Smooth muscle cell (in vitro differentiated cells): ENCODE results near the gene PRR5L. TPM values are rescaled to one million over a fixed set of nuclear protein-coding genes. Genes with fewer than 3 reads are reported as not detected.

Experiments
- DNase-seq: peaks from one replicate; lab custom pipeline; 2025; ENCODE audit not compliant: unreplicated experiment; lab: John Stamatoyannopoulos, UW
- H2AFZ ChIP-seq: fragments of 200-600 bp; sonication (generic); 2 replicates; pipeline ENCODE4 v1.6.0; 2016; ENCODE audit warnings: antibody characterized with exemption, low read depth, mild to moderate bottlenecking
- H3F3A ChIP-seq: fragments of 200-600 bp; sonication (generic); 2 replicates; pipeline ENCODE4 v1.6.0; 2017; ENCODE audit warnings: antibody characterized with exemption, low read depth
- H3K27ac ChIP-seq: fragments of 200-600 bp; sonication (generic); 2 replicates; pipeline ENCODE4 v1.5.1; 2016; ENCODE audit warnings: low read depth, mild to moderate bottlenecking
- H3K27me3 ChIP-seq: fragments of 200-600 bp; sonication (generic); 2 replicates; pipeline ENCODE4 v1.6.1; 2016; ENCODE audit warnings: low read depth, mild to moderate bottlenecking
- H3K36me3 ChIP-seq: fragments of 200-600 bp; sonication (generic); 2 replicates; pipeline ENCODE4 v1.5.1; 2016; ENCODE audit warnings: low read depth
- H3K4me1 ChIP-seq: fragments of 200-600 bp; sonication (generic); 2 replicates; pipeline ENCODE4 v1.5.1; 2016; ENCODE audit warnings: low read depth
- H3K4me2 ChIP-seq: fragments of 200-600 bp; sonication (generic); 2 replicates; pipeline ENCODE4 v1.6.0; 2016; ENCODE audit warnings: mild to moderate bottlenecking
- H3K4me3 ChIP-seq: fragments of 200-600 bp; sonication (generic); 2 replicates; pipeline ENCODE4 v1.5.1; 2016; ENCODE audit warnings: mild to moderate bottlenecking
- H3K79me2 ChIP-seq: fragments of 200-600 bp; sonication (generic); 2 replicates; pipeline ENCODE4 v1.6.0; 2016; ENCODE audit warnings: low read depth, mild to moderate bottlenecking
- H3K9ac ChIP-seq: fragments of 200-600 bp; sonication (generic); 2 replicates; pipeline ENCODE4 v1.6.0; 2016; ENCODE audit warnings: low read depth
- H3K9me3 ChIP-seq: fragments of 200-600 bp; sonication (generic); replicated peaks from 2 replicates; pipeline ENCODE4 v1.5.1; 2016; ENCODE audit warnings: low read depth
- H4K20me1 ChIP-seq: fragments of 200-600 bp; sonication (generic); 2 replicates; pipeline ENCODE4 v1.6.0; 2016; ENCODE audit warnings: low read depth
- WGBS: methylation state at CpG from one replicate; pipeline ENCODE4 v1.1.7; 2016; ENCODE audit warnings: low lambda C conversion rate; 5-methylcytosine and 5-hydroxymethylcytosine counted together
- polyA plus RNA-seq: library from polyadenylated mRNA; unstranded; fragments of >200 nt; fragmentation: Nextera tagmentation; extraction: Ambion mirVana; gene quantifications from 2 replicates; pipeline ENCODE4 v1.2.1, GENCODE V29; 2016
- total RNA-seq: library from RNA; depleted of rRNA; stranded (reverse); fragments of >200 nt; gene quantifications from 2 replicates; pipeline ENCODE4 v1.2.3, GENCODE V29; 2014
- TF ChIP-seq, protein P1 (sequence below): fragments of 200-600 bp; sonication (generic); IDR thresholded peaks from 2 replicates; pipeline ENCODE4 v1.5.1; 2017; ENCODE audit warnings: borderline replicate concordance, mild to moderate bottlenecking, antibody characterized with exemption; ENCODE audit not compliant: insufficient read depth, poor library complexity, severe bottlenecking

Gene PRR5L
- total and polyA plus RNA-seq, 2 experiments from 2014 or later = 21.4 to 41.4 TPM

DNA sequence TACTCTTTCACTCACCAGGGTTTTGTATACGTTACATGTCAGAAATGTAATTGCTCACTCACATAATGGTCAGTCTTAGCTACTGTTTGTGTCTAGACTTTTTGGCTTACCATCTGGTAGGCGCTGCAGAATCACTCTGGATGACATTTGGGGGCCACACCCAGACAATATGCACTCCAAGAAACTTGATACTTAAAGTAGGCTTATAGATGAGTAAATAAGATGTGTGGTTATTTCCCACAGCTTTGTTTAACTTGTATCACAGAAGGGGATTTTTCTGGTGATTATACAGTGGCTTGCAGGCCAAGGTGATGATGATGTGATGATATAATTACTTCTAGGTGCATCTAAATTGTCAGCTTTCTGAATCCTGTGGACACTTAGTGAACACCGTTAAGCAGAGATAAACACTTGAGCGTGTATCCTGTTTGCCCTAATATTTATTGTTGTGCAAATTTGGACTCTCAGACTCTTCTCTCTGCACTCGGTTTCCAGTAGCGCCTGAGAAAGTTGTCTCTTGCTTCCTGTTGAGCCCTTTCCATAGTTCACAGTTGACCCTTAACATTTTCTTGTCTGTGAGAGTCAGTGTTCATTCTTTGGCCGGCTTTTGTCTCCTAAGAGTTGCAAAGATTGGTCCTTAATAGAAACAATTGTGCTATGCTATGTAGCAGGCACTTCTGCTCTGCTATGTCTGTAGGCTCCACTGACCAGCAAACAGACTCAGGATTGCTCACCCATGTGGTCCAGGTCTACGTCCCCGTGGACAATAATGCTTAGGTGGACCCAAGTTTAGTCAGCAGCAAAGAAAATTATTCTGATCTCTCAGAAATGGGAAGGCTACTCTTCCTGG is 89.3 kb downstream of the PRR5L start:
- Histone ChIP-seq H3K27me3 (no peaks in the 10 kb centered on the region), H3K27ac (peak overlapping the region; percentile 81)
- DNase-seq = no peak

GRCh38 chr11:36386411-36386810 is 90.3 kb downstream of the PRR5L start:
- 97% methylated on average over 3 of the region's 3 CpGs for WGBS
- Histone ChIP-seq H3K36me3 (no peaks in the 10 kb centered on the region), H4K20me1 (peaks cover 8% of the 10 kb centered on the region), H3K4me2 (no peak overlapping the region), H3K4me3 (no peak overlapping the region), H2AFZ (no peak overlapping the region), H3K79me2 (peaks cover 37% of the 10 kb centered on the region), H3K4me1 (peaks cover 4% of the 10 kb centered on the region), H3F3A (peaks cover 20% of the 10 kb centered on the region), H3K9me3 (no peaks in the 10 kb centered on the region), H3K27me3 (no peaks in the 10 kb centered on the region), H3K9ac (no peak overlapping the region), H3K27ac (no peak overlapping the region)
- TF ChIP-seq, protein P1, sequence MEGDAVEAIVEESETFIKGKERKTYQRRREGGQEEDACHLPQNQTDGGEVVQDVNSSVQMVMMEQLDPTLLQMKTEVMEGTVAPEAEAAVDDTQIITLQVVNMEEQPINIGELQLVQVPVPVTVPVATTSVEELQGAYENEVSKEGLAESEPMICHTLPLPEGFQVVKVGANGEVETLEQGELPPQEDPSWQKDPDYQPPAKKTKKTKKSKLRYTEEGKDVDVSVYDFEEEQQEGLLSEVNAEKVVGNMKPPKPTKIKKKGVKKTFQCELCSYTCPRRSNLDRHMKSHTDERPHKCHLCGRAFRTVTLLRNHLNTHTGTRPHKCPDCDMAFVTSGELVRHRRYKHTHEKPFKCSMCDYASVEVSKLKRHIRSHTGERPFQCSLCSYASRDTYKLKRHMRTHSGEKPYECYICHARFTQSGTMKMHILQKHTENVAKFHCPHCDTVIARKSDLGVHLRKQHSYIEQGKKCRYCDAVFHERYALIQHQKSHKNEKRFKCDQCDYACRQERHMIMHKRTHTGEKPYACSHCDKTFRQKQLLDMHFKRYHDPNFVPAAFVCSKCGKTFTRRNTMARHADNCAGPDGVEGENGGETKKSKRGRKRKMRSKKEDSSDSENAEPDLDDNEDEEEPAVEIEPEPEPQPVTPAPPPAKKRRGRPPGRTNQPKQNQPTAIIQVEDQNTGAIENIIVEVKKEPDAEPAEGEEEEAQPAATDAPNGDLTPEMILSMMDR = no peak
- no peak for DNase-seq

More for the DNA sequence above, 89.3 kb downstream of the PRR5L start:
- H3K36me3 ChIP-seq = no peaks in the 10 kb centered on the region
- peaks cover 8% of the 10 kb centered on the region for H4K20me1 ChIP-seq
- H3K4me2 ChIP-seq = no peak overlapping the region
- peaks cover 26% of the 10 kb centered on the region for H3F3A ChIP-seq
- peaks cover 11% of the 10 kb centered on the region for H3K4me1 ChIP-seq
- TF ChIP-seq, protein P1 = no peak
- 65% methylated on average over 9 of the region's 9 CpGs for WGBS
- no peaks in the 10 kb centered on the region for H3K9me3 ChIP-seq
- no peak overlapping the region for H3K4me3 ChIP-seq
- no peak overlapping the region for H3K9ac ChIP-seq
- H3K79me2 ChIP-seq = peaks cover 33% of the 10 kb centered on the region
- H2AFZ ChIP-seq = no peak overlapping the region

DNA sequence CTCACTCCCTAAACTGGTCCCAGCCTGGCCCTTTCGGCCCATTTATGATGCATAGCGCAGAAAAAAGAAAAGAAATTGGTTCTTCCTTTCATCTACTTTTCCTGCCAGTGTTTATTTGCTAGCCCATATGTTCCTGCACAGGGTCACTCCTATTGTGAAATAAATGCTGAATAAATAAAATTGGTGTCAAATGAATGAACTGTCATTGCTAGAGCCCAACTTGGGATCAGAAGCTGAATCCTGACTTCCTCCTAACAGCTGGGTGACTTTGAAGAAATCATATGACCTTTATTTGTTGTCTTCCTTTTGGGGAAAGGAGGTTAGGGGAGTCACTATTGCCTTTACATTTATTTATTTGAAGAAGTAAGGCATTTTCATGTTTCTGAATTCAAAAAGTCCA is 92.0 kb downstream of the PRR5L start:
- Histone ChIP-seq H4K20me1 (peaks cover 8% of the 10 kb centered on the region), H3K27ac (no peak overlapping the region), H3K27me3 (no peaks in the 10 kb centered on the region), H3K9ac (no peak overlapping the region), H3K36me3 (no peaks in the 10 kb centered on the region), H3K9me3 (no peaks in the 10 kb centered on the region), H3K4me2 (no peak overlapping the region), H3K4me1 (peaks cover 4% of the 10 kb centered on the region), H2AFZ (no peak overlapping the region), H3K79me2 (peaks cover 42% of the 10 kb centered on the region), H3F3A (peaks cover 20% of the 10 kb centered on the region), H3K4me3 (no peak overlapping the region)
- 97% methylated on average over 2 of the region's 2 CpGs for WGBS
- DNase-seq = no peak
- TF ChIP-seq, protein P1 = no peak

DNA sequence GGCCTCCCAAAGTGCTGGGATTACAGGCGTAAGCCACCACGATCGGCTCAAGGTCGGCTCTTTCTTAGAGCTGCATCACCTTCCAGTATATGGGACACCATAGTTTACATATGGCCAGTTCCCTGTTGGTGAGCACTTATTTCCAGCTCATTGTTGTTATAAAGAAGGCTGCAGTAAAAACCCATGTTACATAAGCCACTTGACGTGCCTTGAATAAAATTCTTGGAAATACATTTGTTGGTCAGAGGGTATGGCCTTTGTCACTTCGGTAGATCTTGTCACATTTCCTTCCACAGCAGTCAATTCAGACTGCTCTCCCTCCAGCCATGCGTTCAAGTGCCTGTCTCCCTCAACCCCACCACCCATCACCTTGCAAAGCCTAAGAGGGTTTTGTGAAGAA is 92.9 kb downstream of the PRR5L start:
- Histone ChIP-seq H3K4me1 (peaks cover 4% of the 10 kb centered on the region), H3K27ac (no peak overlapping the region), H3K4me3 (no peak overlapping the region), H3K9me3 (no peaks in the 10 kb centered on the region), H4K20me1 (peaks cover 8% of the 10 kb centered on the region), H3K36me3 (no peaks in the 10 kb centered on the region), H3K4me2 (no peak overlapping the region), H2AFZ (no peak overlapping the region), H3F3A (peaks cover 18% of the 10 kb centered on the region), H3K79me2 (peaks cover 42% of the 10 kb centered on the region), H3K27me3 (no peaks in the 10 kb centered on the region), H3K9ac (no peak overlapping the region)
- DNase-seq = no peak
- WGBS = 96% methylated on average over 7 of the region's 7 CpGs
- TF ChIP-seq, protein P1 = no peak
